NCI-H446 (cell line): ENCODE results near the gene SLC16A10.
"Not testable (repeated sequence)": the region's sequence is repeated elsewhere in the genome, so short reads cannot be mapped to it uniquely, and the experiment has no call there.

Experiments
- DNase-seq, 2 experiments: peaks; one replicate each; lab custom pipeline; 2025; lab: John Stamatoyannopoulos, UW

The SLC16A10 gene, protein sequence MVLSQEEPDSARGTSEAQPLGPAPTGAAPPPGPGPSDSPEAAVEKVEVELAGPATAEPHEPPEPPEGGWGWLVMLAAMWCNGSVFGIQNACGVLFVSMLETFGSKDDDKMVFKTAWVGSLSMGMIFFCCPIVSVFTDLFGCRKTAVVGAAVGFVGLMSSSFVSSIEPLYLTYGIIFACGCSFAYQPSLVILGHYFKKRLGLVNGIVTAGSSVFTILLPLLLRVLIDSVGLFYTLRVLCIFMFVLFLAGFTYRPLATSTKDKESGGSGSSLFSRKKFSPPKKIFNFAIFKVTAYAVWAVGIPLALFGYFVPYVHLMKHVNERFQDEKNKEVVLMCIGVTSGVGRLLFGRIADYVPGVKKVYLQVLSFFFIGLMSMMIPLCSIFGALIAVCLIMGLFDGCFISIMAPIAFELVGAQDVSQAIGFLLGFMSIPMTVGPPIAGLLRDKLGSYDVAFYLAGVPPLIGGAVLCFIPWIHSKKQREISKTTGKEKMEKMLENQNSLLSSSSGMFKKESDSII

DNA sequence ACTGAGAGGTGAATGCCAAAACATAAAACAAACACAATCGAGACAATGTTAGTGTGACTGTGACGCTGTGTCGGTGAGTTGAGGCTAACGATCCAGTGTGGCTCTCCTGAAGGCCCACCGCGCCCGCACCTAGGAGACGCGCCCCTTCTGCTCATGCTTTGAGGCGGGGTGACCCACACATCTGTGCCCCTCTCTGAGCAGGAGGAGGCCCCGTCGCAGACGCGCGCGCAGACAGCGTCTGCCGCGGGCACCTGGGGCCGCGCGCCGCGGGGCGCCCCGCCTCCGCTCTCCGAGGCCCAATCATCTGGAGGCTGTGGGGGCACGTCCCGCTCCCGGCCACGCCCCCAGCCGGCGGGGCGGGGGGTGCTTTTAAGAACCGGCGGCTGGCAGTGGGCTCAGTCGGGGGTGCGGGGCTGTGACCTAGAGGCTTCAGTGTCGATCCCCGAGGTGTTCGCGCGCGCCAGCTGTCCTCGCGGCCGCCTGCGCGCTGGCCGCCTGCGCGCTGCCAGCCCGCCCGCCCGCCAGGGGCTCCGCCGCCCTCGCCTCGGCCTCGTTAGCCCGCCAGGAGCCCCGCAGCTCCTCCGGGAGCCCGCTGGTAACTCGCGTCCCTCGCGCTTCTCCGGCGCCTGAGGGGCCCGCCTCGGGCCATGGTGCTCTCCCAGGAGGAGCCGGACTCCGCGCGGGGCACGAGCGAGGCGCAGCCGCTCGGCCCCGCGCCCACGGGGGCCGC is at the start of gene SLC16A10:
Gene SLC16A10, plus strand, starts transcription at position 398 of the 730 bp plus-strand sequence. Its CDS starts 250 bp downstream, at position 648.
- DNase-seq = peak; percentile 42 to 89

DNA sequence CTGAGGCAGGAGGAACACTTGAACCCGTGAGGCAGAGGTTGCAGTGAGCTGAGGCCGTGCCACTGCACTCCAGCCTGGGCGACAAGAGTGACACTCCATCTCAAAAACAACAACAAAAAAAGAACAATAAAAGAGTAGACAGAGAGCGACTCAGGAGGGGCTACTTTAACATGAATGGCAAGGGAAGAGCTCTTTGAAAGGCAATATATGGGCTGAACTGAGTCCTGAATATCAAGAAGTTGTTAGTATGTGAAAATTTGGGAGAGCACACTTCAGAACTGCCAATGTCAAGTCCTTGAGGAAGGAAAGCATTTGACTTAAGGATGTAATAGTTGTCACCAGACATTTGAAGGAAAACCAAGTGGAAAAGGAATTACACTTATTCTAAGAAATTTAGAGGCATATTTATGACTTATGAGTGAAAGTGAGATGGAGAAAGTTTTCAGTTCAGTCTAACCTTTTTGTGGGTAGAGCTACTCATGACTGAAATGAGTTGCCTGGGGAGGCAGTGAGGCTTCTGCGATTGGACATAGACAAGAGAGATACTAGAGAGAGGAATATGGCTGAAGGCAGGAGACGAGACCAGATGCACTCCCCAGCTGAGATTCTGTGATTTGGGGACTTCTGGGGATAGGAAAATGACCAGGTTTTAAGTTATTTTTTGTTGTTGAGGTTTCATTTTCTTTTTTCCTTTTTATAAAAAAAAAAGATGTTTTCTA is 48.6 kb upstream of the SLC16A10 start:
- no peak for DNase-seq

DNA sequence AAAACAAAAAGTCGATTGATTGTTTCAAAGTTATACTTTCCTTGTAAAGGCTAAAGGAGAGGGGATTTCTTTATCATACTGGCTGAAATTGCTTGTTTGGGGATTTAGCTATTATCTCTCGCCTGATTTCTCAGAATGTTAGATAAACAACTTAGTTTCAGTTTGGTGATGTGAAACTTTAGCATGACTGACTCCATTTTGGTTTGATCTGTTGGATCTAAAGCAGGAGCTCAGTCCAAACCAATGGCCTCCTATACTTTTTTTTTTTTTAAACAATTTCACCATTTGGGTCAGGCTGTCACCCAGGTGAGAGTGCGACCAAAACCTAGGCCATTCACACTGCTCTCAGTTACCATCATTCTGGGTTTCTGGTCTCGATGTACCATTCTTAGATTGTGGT is 45.4 kb upstream of the SLC16A10 start:
- DNase-seq = no peak

DNA sequence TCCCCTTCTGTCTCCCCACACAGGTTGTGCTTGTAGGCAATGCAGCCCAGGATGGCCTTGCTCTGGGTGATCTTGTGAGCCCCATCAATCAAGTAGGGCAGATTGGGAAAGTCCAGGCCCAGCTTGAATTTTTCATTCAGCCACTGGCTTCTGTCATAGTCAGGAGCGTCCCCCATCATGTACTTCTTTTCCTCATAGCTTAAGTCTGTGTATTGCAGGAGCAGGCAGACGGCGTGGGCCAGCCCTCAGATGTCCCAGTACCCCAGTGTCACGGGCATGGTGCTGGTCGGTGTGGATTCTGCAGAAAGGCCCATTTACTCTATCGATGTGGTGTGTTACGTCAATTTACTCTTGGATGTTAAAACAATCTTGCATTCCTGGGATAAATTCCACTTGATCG is 40.1 kb upstream of the SLC16A10 start:
- no peak for DNase-seq

DNA sequence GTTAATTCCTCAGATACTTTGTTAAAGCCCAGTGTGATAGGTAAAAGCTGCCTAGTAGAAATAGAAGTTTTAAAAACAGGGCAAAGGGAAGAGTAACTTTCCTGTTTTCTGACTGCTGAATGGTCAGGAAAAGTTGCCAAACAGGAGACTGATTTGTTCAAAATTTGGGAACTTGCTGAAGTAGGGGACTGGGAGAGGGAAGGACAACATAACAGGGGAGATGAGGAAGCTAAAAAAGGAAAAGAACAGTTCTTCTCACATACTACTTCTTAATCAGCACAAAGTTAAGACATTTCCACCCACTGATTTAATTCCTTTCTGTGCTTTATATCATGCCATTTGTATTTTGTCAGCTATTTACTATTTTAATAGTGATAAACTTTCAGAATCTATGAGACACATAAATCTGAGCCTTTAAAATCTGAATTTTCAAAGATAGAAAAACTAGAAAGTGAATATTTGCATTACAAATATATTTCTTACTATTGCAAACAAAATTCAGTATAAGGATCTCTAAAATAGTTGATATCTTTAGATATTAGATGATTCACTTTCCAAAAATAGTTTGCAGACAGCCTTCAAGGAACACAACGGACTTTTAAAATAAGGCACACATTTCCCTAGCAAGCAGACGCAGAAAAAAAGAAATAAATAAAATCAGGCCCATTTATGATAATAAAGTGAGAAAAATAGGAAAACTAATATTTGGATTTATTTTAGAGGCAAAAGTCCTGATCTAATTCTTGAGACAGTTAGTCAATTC is 36.9 kb upstream of the SLC16A10 start:
- DNase-seq = no peak

DNA sequence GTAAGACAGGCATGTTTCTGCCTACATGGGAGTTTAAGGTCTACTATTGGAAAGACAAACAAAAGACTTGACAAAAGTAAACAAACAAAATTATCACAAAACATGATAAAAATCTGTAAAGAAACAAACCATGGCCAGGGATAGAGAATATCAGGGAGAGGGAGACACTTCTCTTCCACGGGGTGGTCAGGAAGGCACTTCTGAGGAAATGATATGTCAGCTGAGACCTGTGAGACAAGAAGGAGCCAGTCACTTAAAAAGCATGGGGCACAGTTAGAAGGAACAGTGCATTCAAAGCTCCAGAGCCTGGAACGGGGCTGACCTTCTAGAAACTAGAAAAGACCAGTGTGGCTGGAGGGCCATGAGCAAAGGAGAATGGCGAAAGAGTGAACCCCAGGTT is 35.1 kb upstream of the SLC16A10 start:
- no peak for DNase-seq

DNA sequence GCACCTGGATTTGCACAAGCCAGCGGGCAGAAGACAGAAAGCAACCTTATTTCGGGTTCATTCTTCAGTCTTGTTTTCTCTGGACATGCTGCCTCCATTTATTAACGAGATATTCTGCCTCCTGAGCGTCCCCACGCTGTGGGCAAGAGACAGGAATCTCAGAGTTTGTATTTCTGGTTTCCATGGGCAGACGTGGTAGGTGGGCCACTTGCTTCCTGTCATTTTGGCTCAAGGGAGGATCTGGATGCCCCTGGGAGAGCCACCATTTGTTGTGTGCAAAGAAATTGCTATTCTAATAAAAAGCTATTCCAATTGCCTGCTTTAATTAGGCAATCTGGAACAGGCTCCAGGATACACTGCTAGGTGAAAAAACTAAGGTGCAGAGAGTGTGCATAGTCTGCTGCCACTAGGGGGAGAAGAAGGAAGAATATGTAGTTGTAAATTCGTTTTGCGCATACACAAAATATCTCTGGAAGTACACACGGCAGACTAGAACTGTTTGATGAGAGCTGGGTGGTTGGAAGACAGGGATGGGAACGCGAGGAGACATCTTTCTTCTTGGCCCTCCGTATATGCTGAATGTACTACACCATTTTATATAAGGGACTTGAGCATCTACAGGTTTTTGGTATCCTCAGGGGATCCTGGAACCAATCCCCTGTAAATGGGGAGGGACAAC is 30.1 kb upstream of the SLC16A10 start:
- DNase-seq = peak; percentile 20 to 57

DNA sequence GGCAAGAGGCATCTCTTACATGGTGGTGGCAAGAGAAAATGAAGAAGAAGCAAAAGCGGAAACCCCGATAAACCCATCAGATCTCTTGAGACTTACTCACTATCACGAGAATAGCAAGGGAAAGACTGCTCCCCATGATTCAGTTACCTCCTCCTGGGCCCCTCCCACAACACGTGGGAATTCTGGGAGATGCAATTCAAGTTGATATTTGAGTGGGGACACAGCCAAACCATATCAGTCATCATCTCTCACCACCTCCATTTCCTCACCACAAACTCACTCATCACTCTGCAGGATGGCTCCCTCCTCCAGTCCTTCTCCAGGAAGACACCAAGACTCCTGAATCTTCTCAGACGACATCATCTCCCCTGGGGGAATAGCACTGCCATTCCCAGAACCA is 25.8 kb upstream of the SLC16A10 start:
- DNase-seq = no peak

DNA sequence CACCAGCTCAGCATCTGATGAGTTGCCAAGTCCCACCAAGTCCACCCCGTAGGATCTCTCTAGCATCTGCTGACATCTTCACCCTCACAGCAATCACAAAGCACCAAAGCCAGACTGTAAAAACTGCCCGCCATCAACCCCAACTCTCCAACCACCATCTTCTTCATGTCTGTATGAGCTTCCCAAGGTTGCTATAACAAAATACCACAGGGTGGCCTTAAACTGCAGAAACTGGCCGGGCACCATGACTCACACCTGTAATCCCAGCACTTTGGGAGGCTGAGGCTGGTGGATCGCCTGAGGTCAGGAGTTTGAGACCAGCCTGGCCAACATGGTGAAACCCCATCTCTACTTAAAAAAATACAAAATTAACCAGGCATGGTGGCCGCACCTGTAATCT is 25.3 kb upstream of the SLC16A10 start:
- DNase-seq = not testable (repeated sequence)

DNA sequence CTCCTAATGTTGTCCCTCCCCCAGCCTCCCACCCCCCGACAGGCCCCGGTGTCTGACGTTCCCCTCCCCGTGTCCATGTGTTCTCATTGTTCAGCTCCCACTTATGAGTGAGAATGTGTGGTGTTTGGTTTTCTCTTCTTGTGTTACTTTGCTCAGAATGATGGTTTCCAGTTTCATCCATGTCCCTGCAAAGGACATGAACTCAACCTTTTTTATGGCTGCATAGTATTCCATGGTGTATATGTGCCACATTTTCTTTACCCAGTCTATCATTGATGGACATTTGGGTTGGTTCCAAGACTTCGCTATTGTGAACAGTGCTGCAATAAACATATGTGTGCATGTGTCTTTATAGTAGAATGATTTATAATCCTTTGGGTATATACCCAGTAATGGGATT is 24.4 kb upstream of the SLC16A10 start:
- DNase-seq = not testable (repeated sequence)

DNA sequence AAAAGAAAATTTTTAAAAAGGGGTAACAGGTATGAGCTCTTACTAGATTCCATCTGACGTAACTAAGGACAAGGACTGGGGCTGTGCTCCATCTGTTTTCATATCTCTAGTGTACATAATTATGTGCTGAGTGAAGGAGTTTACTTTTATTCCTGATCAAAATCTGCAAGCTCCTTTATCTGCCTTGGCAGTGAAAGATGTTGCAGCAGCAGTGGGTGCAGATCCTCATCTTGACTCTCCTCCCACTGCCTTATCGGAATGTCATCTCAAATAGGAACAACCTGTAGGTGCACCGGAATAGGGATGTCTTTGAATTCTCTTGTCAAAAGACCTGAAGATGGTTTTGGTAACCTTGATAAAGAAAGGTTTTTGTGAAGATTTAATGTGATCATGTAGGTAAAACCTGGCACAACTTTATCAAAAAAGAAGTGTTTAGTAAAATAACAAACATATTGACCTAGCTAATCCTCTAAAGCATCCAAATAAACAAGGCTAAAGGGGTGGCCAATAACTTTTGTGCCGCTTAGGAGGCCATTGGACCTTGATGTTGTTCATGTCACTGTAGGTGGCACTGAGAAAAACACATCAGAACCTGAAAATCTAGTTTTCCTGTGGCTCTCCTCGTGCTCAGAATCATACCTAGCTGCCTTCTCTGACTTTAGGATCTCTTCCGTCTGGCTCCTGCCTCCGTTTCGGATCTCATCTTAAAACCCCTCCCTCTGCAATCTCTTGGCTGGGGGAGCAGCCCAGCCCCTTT is 19.0 kb upstream of the SLC16A10 start:
- DNase-seq = no peak

DNA sequence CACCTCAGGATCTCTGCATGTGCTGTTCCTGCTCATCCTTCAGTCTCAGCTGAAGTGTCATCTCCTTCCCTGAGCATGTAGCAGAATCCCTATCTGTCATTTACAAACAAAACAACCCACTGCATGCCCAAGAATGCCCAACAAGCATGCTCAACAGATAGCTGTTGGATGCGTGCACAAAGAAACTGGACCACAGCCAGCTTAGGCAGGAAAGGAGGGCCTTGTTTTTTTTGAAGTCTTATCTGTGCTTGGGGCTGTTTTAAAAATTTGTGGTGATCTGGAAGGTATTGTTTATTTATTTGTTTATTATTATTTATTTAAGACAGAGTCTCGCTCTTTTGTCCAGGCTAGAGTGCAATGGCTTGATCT is 18.5 kb upstream of the SLC16A10 start:
- DNase-seq = no peak

DNA sequence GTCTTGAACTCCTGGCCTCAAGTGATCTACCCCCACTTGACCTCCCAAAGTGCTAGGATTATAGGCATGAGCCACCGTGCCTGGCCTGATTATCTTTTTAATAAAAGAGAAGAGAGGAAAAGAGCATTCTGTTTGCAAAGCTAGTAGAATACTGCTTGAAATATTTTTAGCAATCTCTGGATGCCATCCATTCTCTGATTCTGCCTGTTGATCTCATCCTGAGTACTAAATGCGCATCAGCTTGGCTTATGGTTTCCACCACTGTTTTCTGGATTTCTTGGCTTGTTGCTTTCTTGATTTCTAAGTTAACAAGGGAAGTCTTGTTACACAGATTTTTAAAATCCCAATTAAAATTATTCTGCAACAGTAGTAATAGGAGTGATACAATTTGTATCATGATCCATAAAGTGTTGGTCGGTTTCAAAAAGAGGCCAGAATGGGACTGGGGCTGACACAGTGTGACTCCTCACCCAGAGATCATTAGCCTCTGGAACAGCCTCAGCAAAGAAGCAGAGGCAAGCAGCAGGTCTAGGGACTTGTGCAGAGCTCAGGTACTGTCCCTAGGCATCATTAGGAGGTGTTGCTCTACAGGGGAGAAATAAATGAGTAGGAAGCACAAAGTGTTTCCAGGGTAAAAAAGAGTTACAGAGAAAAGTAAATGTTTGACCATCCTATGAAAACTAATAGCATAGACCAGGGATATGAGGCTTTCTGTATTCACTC is 17.8 kb upstream of the SLC16A10 start:
- no peak for DNase-seq

DNA sequence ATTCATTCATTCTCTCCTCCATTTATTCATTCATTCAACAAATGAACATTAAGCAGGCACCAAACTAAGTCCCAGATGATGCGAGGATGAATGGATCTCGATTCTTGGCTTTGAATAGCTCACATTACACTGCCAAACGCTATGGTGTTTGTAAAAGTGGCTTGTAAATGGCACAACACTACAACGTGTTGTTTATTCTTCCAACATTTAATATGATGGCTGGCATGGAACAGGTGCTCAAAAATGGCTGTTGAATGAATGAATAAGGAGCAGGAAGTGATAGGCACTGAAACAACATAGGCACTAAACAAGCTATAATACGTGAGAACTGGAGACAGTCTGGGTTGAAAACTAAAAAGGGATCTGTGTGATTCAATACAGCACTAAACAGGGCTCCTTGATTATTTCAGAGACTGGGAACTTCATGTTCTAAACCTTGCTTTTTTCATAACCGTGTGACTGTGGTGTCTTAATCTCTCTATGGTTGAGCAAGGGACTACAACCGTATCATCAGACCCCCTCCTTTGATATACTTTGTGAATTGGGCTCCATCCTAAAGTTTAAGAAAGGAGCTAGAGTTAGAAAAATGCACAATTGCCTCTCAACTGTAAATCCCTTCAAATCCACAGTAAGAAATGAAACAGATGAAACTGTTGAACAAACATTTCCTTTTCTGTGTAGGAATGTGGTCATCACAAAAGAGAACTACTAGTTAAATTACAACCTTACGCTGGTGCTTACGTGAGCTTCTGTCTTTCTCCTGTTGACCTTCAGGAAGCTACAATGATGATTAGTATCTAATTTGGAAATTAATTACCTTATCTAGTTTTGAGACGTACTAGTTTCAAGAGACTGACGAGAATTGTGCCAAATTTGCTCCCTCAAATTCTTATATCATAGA is 16.9 kb upstream of the SLC16A10 start:
- DNase-seq = no peak

DNA sequence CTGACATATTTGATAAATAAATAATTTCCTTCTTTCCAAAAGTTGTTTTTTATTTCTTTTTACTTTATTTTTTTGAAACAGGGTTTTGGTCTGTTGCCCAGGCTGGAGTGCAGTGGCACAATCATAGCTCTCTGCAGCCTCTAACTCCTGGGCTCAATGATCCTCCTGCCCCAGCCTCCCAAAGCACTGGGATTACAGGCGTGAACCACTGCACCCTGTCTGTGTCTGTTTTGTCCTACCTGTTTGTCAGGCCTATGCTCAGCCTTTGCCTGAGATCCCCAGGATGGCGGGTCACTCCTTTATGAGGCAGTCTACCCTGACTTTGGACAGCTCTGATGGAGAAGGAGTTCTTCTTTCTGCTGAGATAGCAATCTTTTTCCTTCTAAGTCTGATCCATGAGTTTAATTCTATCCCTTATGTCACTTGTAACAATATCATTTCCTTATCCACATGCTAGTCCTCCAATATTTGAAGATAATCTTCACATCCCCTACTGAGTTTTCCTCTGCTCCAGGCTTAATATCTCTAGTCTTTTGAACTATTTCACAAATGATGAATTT is 14.4 kb upstream of the SLC16A10 start:
- DNase-seq = no peak

DNA sequence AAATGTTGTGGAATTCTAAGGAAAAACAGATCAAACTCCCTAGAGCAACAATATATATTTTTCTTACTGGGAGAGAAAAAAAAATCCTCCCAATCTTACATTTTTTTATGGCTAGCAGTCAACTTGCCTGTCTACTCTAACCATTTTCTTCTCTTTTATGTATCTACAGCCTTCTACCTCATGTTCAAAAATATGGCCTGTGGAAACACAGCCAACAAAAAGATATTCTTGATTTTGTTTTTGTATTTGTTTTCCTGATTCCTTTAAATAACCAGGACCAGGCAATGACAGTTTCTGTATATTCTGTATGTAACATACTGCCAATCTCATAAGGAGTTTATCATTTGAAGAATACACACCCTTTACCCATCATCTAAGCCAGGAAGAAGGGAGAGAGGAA is 13.0 kb upstream of the SLC16A10 start:
- no peak for DNase-seq

DNA sequence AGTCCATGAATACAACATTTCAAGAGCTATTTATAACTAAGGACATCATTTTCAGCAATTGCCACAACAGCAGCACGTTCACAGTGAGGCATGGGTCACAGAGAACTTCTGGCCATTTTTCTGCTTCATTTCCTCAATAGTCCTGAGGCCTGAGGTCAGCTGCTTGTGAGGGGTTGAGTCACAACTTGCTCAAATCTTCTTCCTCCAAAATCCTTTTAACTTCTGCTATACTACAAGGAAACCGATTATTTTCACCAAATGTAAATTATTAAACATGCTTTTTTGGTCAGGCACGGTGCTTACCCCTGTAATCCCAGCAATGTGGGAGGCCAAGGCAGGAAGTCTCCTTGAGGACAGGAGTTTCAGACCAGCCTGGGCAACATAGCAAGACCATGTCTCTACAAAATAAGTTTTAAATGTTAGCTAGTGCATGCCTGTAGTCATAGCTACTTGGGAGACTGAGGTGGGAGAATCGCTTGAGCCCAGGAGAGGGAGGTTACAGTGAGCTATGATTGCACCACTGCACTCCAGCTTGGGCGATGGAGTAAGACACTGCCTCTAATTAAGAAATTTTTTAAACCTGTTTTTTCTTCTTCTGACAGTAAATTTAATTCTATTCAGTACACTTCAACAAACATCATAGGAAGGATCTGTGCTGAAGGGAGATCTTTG is 11.1 kb upstream of the SLC16A10 start:
- DNase-seq = no peak

DNA sequence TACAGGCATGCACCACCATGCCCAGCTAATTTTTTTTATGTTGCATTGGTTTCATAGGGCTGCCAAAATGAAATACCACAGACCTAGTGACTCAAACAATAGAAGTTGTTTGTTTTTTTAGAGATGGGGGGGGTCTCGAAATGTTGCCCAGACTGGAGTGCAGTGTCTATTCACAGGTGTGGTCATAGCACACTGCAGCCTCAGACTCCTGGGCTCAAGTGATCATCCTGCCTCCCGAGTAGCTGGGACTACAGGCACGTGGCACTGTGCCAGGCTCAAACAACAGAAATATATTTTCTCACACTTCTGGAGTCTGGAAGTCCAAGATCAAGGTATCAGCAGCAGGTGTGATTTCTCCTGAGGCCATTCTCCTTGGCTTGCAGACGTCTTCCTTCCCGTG is 6.6 kb upstream of the SLC16A10 start:
- DNase-seq = no peak
